Measurements from ENCODE around the gene IMPA2. TPM values are rescaled to one million over a fixed set of nuclear protein-coding genes. Genes with fewer than 3 reads are reported as not detected.

IMPA2 gene
- total and polyA plus RNA-seq, 10 of the 15 experiments (the other 5 are each of a cell fraction or from before 2014, with no cell fraction given), result 0.24 to 21.0 (median 11.4) TPM

DNA sequence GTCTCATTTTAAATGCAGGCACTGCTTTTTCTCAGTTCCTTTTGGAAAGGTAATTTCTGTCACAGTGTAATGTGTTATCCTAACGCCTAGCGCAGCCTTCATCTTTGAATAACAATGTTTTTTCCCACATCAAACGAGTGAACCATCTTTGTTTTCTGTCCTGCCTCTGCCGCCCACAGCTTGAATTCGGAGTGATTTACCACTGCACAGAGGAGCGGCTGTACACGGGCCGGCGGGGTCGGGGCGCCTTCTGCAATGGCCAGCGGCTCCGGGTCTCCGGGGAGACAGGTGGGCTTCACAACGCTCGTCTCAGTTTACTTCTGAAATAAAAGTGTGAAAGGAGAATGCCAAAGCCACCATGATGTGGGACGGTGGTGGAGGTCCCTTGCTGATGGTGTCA lies 32.8 kb downstream of the IMPA2 start (continued):
- TF ChIP-seq TCF7 (IDR thresholded peaks at IDR 0.05; ENCODE audit: borderline replicate concordance), result no peak

DNA sequence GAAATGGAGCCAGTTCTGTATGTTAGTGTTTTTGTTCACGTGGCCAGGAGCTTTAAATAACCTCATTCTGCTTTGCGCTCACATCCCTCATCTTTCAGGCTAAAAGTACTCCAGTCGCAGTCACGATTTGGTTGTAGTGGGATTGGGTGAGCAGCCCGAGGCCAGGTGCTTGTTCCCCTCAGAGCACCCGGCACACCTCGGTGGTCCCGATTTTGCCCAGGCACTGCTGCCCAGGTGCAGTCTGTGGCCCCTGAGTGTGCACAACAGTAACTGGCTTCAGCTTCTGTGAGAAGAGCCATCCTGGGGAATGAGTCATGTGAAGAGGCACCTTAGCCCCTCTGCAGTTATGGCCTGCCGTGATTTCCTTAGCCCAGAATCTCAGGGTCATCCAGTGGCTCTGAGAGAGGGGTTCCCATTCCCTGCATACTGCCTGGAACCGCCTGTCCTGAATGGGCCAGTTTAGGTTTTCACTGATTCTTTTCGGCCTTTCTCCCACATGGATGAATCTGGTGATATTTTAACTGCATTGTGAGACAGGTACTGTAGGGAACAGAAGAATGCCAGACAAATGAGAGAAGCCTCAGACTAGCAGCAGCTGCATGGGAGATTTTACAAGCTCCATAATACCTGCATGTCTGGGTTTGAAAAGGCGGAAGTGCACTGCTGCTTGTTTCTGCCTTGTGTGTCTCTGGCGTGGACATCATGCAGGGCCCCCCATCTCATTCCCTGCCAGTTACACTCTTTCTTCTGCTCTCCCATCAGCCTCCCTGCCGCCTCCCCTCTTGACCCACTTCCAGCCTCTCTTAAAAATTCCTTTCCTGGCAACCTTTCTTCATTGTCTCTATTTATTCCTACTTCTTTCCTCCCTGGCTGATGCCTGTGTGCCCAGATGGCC lies 33.5 kb downstream of the IMPA2 start:
- BruUV-seq (replicated peaks), result no TSS peak
- no peak for DNase-seq (ENCODE audit: low read depth, low spot score)
- SMC1A ChIA-PET (ENCODE audit: uncharacterized antibody, unreplicated experiment), result no interaction called here
- Histone ChIP-seq H3K9ac (ENCODE audit: control insufficient read depth, insufficient read depth, low read length) (no peak overlapping the region), H4K20me1 (ENCODE audit: control insufficient read depth, insufficient read depth) (no peaks in the 10 kb centered on the region), H3K4me3 (no peak overlapping the region), H3K4me2 (ENCODE audit: control insufficient read depth, insufficient read depth) (no peak overlapping the region), H3K27ac (ENCODE audit: control insufficient read depth, insufficient read depth) (no peak overlapping the region), H3K36me3 (ENCODE audit: control insufficient read depth in 2 of 2, insufficient read depth in 2 of 2, low read length in 1 of 2) (no peaks in the 10 kb centered on the region), H3K4me1 (ENCODE audit: control insufficient read depth, insufficient read depth, low read length) (no peaks in the 10 kb centered on the region), H3K79me2 (ENCODE audit: control insufficient read depth, insufficient read depth, low read length) (no peaks in the 10 kb centered on the region), H3K27me3 (replicated peaks in 1 of 2; ENCODE audit: control insufficient read depth in 2 of 2, insufficient read depth in 2 of 2, low read length in 1 of 2) (no peaks in the 10 kb centered on the region), H2AFZ (ENCODE audit: control insufficient read depth, low read depth, low read length) (no peak overlapping the region), H3K9me3 (replicated peaks; ENCODE audit: control insufficient read depth, insufficient read depth, low read length) (no peaks in the 10 kb centered on the region)
- no peak for FAIRE-seq
- RAD21 ChIA-PET (ENCODE audit: unreplicated experiment), result no interaction called here
- POLR2A ChIA-PET, result no interaction called here
- 83% methylated on average over 14 of the region's 14 CpGs for WGBS (ENCODE audit: insufficient coverage, insufficient replicate concordance, low lambda C conversion rate, missing lambda C conversion rate)
- no peak for ATAC-seq
- intact Hi-C loops (cut with micrococcal nuclease; ENCODE audit: unreplicated experiment), result no loop called here
- CTCF ChIA-PET, result interaction anchor here (0.9 kb wide), 1 partner anchor 19 kb away, joined by 3 read pairs; no protein-coding TSS in a partner anchor
- in situ Hi-C loops (cut with MboI), result no loop called here
- TF ChIP-seq SIX5 (IDR thresholded peaks at IDR 0.05; ENCODE audit: low read depth, low read length, severe bottlenecking) (no peak), FOXM1 (IDR thresholded peaks at IDR 0.05; ENCODE audit: low read depth, low read length) (no peak), RAD21 (IDR thresholded peaks at IDR 0.05; ENCODE audit: insufficient read depth, low read depth, low read length) (no peak), MEF2A (IDR thresholded peaks at IDR 0.05; ENCODE audit: insufficient read depth, low read depth, low read length) (no peak), IKZF2 (IDR thresholded peaks at IDR 0.05) (no peak), EP300 (IDR thresholded peaks at IDR 0.05; ENCODE audit: borderline replicate concordance in 1 of 2, control insufficient read depth in 1 of 2, low read depth in 2 of 2, low read length in 2 of 2) (no peak), TCF3 (IDR thresholded peaks at IDR 0.05; ENCODE audit: borderline replicate concordance, insufficient read depth, low read depth, low read length) (no peak), RCOR1 (conservative IDR thresholded peaks at IDR 0.05; ENCODE audit: low read depth, low read length) (no peak), STAT3 (IDR thresholded peaks at IDR 0.05; ENCODE audit: low read depth, low read length) (no peak), MXI1 (IDR thresholded peaks at IDR 0.05; ENCODE audit: low read depth, low read length) (no peak), IKZF1 (conservative IDR thresholded peaks at IDR 0.05) (no peak), POLR2AphosphoS2 (IDR thresholded peaks at IDR 0.05; ENCODE audit: low read depth, low read length) (no peak), RAD51 (IDR thresholded peaks at IDR 0.05) (no peak), MYC (IDR thresholded peaks at IDR 0.05; ENCODE audit: insufficient read depth, insufficient read length, insufficient replicate concordance, low read length, severe bottlenecking) (no peak), MEF2B (IDR thresholded peaks at IDR 0.05; ENCODE audit: partially characterized antibody, poor library complexity, severe bottlenecking) (no peak)
- TF ChIP-seq, protein P1, sequence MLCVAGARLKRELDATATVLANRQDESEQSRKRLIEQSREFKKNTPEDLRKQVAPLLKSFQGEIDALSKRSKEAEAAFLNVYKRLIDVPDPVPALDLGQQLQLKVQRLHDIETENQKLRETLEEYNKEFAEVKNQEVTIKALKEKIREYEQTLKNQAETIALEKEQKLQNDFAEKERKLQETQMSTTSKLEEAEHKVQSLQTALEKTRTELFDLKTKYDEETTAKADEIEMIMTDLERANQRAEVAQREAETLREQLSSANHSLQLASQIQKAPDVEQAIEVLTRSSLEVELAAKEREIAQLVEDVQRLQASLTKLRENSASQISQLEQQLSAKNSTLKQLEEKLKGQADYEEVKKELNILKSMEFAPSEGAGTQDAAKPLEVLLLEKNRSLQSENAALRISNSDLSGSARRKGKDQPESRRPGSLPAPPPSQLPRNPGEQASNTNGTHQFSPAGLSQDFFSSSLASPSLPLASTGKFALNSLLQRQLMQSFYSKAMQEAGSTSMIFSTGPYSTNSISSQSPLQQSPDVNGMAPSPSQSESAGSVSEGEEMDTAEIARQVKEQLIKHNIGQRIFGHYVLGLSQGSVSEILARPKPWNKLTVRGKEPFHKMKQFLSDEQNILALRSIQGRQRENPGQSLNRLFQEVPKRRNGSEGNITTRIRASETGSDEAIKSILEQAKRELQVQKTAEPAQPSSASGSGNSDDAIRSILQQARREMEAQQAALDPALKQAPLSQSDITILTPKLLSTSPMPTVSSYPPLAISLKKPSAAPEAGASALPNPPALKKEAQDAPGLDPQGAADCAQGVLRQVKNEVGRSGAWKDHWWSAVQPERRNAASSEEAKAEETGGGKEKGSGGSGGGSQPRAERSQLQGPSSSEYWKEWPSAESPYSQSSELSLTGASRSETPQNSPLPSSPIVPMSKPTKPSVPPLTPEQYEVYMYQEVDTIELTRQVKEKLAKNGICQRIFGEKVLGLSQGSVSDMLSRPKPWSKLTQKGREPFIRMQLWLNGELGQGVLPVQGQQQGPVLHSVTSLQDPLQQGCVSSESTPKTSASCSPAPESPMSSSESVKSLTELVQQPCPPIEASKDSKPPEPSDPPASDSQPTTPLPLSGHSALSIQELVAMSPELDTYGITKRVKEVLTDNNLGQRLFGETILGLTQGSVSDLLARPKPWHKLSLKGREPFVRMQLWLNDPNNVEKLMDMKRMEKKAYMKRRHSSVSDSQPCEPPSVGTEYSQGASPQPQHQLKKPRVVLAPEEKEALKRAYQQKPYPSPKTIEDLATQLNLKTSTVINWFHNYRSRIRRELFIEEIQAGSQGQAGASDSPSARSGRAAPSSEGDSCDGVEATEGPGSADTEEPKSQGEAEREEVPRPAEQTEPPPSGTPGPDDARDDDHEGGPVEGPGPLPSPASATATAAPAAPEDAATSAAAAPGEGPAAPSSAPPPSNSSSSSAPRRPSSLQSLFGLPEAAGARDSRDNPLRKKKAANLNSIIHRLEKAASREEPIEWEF (IDR thresholded peaks at IDR 0.05; ENCODE audit: insufficient replicate concordance, low read depth, low read length), result no peak

Measured in GM12878 (cell line).